CD4-positive, alpha-beta T cell treated with Interleukin-17A for 1 hour (primary cell): ENCODE data around the gene VPS26B.
"Not testable (repeated sequence)": the region's sequence is repeated elsewhere in the genome, so short reads cannot be mapped to it uniquely, and the experiment has no call there.

Experiments used
- DNase-seq: peaks from one replicate; pipeline ENCODE4 v3.0.0-alpha.2; 2020

The VPS26B gene

DNA sequence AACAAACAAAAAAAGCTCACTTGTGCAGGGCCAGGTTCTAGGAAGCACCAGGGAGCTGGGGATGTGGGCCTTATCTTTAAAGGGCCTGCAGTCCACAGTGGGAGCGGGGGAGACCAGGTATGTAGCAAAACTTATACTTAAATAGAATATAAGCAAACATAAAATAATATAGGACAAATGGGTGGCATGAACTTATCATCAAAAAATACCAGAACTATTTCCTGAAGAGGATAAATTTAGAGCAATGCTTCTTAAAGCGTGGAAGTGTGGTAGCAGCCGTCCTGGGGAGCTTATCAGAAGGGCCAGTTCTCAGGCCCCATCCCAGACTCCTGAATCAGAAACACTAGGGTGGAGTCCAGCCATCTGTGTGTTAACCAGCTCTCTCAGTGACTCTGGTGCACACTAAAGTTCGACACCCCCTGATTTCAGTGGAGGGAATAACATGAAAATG lies 9.3 kb downstream of the VPS26B start:
- no peak for DNase-seq

DNA sequence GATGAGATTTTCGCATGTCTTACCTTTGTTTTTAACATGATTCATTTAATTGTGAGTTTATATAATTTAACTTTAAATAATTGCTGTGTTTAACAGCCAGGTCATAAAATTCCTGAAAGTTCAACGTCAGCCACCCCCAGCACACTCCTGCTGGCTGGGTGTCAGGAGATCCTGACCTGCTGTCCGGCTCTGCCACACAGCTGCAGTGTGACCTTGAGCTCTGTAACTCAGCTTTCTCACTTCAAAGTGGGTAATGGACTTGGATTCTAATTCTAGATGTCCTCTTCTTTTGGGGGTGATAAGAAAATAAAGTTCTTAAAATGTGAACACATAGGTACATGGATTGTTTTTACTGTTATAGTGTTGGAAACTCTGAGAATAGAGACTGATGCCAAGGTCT lies 10.9 kb downstream of the VPS26B start:
- no peak for DNase-seq

DNA sequence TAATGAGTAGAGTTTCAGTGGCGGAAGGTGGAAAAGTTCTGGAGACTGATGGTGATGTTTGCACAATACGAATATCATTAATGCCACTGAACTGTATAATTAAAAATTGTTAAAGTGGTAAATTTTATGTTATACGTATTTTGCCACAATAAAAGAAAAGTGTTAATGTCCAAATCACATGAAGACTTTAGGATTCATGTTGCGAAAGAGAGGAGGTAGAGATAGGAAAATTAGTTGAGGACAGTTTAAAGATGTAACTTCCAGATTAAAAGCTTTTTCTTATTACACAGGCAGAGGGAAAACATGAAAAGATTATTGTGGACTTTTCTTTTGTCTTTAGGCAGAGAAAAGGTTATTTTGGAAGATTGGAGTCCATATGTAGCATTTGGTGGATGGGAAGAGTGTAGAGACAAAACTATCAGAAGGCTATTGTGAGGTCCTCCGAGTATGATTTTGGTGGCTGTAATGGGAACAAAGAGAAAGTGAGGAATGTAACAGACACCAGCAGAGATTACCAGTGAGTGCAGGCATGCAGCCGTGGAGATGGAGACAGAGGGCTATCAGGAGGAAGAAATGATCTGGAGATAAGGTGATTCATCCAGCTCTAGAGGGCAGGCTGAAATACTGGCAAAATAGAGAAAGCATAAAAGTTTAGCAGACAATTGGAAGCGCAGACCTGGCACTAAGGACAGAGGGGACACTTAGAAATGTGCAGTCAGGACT lies 12.5 kb downstream of the VPS26B start:
- no peak for DNase-seq

DNA sequence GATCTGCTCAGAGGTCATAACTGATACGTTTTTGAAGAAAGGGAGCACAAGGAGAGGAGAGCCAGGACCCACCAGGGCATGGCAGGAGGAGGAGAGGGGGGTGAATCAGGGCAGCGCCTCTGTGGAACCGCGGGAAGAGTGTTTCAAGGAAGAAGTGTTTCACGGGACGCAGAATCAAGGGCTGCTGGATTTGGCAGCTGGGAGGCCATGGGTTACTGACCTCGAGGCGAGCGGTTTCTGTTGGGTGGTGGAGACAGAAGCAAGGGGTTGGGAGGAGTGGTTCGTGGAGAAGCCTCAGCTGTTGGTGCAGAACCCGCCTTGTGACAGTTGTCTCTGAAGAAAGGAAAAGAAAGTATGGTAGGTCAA lies 13.1 kb downstream of the VPS26B start:
- no peak for DNase-seq

DNA sequence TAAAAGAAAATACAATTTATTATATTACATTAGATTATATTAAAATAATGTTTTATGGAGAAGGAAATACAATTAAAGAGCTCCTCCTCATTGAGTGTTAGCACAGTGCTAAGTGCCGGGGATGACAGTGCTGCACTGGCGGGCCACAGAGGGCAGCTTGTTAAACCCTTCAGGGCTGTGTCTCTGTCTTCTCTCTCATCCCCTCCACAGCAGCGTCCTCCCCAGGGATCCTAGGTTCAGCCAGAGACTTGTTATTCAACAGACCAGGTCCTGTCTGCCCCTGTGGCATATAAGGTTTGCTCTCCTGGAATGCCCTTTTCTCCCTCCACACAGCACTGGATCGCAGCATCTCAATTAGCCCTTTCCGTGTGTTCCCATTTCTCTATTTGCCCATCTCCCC lies 14.5 kb downstream of the VPS26B start:
- DNase-seq: no peak

DNA sequence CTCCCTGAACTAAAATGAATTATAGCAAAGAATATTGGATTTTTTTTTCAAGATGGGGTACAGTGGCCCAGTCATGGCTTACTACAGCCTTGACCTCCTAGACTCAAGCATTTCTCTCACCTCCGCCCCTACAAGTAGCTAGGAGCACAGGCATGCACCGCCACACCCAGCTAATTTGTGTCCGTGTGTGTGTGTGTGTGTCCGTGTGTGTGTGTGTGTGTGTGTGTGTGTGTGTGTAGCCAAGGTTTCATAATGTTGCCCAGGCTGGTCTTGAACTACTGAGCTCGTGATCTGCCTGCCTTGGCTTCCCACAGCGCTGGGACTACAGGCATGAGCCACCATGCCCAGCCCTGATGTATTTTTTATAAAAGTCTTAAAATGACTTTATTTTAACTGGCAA lies 16.1 kb downstream of the VPS26B start:
- no peak for DNase-seq

DNA sequence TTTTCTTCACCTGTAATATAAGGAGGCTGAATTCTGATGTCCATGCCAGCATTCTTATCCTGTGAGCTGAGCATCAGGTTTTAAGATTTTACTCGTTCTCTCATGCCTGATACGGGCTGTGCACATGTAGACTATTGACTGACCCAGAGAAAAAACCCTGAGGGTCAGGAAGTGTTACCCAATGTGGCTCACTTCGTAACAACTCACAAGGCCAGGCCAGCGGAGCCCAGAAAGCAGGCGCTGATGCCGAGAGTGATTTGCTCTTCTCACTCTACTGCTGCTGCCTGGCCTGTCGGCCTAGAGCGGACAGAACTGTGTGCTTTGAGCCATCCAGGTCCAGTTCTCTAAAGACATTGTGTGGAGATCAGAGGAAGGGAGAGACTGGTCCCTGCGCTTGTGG lies 17.9 kb downstream of the VPS26B start:
- no peak for DNase-seq

DNA sequence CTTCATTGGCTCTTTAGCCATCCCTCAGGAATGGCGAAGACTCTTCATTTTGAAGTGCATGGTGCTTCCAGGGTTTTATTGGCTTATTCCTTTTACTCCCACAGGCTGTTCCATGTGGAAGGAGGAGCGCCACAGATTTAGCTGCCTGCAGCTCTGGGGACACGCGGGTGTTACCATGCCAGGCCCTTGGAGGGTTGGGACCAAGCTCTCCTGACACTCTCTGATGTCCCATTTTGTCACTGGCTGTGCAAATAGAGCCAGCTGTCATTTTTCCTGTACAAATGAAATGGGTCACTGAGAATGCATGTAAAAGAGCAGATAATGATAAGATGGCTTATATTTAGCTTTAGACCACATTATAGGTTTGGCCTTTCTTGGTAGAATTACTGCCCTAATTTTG lies 19.4 kb downstream of the VPS26B start:
- DNase-seq: no peak

DNA sequence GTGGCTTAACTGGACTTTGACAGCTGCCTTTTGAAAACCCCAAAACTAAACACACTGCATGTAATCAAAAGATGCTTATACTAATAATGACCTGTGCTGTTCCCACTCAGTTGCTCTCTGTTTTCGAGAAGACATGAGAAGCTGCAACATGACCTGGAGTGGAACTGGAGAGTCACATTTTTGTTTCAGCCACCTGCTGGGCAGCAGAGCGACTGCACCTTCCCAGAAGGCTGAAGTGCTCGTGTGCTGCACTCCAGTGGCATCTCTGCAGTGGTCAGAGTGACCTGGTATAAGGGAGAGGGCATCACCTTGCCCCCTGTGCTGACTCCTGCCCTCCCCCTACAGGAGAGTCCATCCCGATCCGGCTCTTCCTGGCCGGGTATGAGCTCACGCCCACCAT lies 20.1 kb downstream of the VPS26B start:
- DNase-seq: peak; percentile 38

DNA sequence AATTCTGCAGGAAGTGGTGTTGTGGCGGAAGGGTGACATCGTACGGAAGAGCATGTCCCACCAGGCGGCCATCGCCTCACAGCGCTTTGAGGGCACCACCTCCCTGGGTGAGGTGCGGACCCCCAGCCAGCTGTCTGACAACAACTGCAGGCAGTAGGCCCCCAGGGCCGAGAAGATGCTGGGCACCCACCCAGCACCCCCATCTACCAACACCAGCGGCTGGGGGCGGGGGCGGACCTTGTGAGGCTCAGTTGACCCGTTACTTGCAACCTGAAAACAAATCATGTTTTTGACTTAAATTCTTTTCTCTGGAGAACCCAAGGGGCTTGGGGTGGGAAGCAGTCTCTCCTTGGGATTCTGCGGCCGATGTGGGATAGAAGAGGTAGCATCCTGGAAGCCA lies 21.0 kb downstream of the VPS26B start:
- no peak for DNase-seq

DNA sequence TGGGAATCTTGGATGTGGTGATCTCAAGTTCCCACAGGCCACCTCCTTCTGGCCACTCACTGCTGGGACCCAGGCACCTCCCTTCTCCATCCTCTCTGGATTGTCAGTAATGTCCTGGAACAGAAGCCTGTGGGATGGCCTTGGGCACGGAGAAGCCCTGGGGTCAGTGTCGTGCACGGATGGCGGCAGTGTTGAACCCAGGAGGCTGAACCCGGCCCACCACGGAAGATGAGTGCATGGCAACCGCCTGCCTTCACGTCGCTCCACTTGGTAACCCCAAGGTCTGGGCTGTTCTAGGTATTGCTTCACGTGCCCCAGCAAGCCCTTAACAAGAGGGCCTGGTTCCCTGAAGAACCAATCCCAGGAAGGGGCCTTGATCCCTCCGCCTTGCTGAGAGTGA lies 21.6 kb downstream of the VPS26B start:
- DNase-seq: no peak

DNA sequence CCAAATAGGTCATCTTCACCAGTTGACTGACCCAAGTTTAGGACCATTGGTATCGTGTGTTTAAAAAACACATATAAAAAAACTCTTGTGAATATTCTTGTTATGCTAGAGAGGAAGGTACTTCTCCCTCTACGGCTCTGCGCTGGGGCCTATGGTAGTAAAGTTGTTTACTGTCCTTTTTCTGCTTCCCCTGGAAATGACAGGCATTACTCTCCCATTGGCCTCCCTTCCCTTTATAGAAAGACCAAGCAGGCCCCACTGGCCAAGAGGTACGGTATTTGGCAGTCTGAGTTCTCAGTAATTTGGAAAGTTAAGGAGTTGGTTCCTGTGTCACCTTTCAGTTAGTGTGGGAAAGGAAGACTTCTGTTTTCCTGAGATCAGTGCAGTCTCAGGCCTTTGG lies 22.2 kb downstream of the VPS26B start:
- no peak for DNase-seq

DNA sequence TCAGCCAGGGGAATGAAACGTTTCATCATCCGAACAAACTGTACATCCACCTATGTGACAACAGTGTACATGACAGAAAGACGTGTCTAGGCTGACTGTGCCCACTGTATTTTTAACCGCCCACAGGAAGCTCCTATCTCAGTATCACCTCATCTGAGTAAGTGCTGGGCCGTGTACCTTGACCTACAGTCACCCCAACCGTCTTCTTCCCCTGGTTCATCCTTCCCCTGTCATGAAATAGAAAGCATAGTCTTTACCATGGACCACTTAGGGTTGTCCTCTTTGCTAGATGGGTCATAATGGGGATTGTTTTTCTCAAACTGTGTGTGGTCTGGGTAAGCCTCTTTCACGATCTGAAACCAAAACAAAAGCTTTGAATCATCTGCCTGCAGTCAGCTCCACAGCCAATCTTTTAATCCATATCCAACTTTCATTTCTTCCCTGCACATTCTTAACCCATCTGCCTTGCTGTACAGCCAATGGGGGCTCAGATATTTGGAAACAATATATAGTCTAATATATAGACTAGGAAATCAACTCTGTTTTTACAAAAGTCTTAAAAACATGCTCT lies 24.5 kb downstream of the VPS26B start:
- DNase-seq: no peak

DNA sequence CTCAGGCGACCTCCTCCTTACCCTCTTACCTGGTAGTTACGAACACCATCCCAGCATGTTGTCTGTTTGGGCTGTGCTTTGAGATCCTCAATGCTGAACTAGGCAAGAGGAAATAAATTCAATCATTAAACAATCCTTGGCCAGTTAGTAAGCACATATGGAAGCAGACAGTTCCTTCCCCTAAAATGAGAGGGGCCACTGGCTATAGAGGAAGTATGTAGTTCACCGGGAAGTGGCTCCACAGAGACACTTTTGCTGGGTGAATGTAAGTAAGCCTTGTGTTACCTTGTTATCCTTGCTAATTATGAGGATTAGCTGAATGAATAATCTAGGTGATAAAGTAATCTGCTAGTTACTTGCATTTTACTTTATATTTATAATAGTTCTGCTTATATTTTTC lies 25.8 kb downstream of the VPS26B start:
- no peak for DNase-seq

DNA sequence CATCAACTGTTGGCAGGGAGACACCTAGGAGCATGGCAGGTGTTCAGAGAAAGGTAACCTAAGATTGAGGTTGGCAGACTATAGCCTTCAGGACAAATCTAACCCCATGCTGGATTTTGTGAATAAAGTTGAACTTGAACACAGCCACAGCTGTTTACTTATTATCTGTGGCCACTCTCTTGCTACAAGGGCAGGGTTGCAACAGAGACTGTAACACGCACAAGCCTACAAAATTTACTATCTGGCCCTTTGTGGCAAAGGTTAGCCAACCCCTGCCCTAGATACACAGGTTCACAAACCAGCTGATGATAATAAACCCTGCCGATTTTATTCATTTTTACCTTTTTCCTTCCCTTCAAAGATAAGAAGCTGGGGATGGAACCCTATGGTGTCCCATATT lies 26.2 kb downstream of the VPS26B start:
- no peak for DNase-seq

DNA sequence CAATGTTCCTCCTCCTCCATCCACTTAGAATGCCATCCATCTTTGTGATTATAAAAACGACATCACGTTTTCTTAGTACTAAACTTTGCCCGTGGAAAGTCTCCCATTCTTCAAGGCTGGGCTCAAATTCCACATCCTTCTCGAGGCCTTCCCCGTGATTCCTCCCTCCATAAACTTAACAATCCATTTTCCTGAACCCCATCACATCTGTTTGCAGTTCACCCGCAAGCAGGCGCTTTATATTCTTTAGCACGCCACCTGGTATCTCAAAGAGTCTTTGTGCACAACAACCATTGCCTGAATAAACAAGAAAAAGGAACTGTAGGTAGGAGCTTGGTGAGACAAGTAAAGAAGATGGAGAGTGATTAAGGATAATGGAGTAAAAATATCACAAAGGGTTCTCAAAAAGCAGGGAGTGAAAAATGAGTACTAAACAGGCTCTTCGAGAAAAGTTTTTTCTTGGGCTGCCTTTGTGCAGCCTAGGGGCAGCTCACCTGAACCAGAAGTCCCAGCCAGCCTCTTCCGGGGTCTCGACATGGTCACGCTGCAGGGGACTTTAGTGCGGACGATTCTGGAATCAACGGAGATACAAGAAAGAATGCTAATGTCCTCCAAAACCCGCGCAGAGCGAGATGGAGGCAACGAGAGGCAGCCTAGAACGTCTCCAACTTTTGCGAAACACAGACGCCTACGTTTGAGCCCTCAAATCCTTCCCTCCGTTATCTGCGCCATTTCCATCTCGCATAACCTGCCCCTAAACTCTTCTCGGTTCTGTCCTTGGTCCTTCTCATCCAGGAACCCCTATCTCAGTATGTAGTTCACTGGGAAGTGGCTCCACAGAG lies 28.1 kb downstream of the VPS26B start:
- no peak for DNase-seq

DNA sequence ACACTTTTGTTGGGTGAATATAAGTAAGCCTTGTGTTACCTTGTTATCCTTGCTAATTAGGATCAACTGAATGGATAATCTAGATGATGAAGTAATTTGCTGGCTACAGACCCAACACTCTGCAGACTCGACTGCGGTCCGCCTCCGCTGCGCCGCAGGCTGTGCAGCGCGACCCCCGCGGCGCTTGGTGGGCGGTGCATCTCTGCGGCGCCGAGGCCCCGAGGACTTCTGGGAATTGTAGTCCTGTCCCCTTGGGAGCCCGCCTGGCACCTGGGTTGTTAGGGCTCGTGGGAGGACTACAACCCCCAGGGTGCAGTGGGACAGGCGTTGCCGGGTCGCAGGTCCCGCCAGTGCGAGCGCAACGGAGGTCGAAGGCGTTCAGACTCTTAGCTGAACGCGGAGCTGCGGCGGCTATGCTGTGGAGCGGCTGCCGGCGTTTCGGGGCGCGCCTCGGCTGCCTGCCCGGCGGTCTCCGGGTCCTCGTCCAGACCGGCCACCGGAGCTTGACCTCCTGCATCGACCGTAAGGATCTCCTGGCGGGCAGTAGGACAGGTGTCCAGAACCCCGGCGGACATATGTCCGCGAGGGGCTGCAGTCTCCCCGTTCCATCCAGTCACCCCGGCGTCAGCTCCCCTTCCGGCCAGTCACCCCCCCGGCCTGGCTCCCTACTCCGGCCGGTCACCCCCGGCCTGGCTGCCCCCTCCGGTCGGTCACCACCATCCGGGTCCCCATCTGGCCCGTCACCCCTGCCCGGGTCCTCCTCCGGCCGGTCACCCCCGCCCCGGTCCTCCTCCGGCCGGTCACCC lies 28.9 kb downstream of the VPS26B start, which contains the start of the genes ACAD8 and THYN1:
TSS of gene ACAD8 (plus strand) at position 381 of the 806 bp plus-strand sequence. CDS start at position 414, 33 bp downstream.
TSS of gene THYN1 (minus strand) at position 165 of the 806 bp plus-strand sequence. CDS start 470 bp downstream, outside the sequence.
- DNase-seq: peak; percentile 96

DNA sequence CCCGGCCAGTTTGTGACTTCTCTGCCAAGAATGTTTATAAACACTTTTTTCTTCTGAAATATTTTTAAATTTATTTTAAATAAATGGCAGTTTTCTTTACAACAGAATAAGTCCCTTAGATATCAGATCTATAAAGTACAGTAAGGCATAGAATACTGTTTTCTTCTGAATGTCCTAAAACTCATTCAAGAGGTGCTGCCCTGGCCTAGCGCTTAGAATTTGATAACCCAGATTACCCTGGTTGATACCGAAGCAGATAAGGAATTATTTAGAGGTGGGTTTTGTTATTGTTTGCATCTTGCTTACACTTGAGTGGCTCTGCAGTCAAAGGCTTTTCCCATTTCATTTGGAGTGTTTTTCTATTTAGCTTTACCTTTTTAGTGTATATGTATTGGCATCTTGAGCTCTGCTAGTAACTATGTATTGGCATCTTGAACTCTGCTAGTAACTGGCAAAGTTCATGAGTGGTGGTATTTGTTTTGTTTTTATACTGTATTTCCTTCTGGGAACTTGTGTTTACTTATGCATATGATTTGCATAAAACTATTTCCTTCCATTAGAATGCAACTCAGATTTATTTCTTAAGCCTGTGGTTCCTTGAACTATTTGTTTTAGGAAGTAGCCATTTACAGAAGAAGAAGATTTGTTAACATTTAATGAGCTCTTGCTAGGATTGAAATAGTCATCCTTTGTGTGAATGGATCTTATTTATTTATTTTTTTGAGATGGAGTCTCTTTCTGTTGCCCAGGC lies 30.1 kb downstream of the VPS26B start:
- no peak for DNase-seq

DNA sequence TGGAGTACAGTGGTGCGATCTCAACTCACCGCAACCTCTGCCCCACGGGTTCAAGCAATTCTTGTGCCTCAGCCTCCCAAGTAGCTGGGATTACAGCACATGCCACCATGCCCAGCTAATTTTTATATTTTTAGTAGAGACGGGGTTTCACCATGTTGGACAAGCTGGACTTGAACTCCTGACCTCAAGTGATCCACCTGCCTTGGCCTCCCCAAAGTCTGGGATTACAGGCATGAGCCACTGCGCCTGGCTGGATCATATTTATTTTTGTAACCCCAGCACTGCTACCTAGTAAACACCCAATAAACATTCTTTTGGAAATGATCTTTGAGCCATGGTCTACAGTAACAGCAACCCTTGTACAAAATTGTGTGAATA lies 30.7 kb downstream of the VPS26B start:
- DNase-seq: not testable (repeated sequence)

DNA sequence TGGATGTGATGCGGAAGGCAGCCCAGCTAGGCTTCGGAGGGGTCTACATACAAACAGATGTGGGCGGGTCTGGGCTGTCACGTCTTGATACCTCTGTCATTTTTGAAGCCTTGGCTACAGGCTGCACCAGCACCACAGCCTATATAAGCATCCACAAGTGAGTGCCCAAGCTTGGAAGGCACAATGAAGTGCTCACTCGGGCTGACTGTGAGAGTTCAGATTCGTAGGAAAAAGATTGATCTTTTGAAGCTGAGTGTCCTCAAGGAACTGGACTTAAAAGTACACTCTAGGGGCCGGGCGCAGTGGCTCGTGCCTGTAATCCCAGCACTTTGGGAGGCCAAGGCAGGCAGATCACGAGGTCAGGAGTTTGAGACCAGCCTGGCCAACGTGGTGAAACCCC lies 32.6 kb downstream of the VPS26B start:
- no peak for DNase-seq

DNA sequence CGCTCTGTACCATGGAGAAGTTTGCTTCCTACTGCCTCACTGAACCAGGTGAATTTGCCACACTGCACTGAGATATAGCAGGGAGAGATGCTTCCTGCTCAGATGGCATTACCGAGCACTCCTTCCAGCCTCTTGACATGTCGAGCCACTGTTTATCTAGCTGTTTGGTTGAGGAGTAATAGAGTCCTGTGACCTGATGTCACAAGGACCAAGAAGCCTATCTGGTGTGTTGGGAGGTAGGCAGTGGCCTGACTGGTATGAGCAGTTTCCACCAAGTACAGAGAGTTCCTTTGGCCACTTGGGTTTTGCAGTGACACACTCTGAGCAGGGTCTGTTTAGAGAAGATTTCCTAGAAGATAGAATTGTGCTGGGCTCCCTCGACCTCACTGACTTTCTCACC lies 34.1 kb downstream of the VPS26B start:
- DNase-seq: no peak

DNA sequence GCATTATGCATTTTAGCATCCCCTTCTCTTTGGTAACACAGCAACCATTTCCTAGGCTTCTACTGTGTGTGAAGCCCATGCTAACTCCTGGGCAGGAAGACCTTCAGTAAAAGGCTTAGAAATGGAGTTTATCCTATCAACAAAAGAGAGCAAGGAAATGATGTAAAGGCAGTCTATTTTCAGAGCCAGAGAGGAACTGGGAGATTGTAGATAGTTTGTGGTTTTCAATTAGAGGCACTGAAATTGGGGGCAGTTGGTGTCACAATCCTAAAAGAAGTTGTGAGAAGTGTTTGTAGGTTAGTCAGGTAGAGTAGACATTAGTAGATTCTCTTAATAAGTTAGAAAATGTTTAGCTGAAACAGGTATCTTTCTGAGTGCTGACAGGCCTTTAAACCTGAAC lies 36.0 kb downstream of the VPS26B start:
- no peak for DNase-seq
